GM19023 (cell line): ENCODE results near the gene CTNNA2.

Experiments
- ATAC-seq: cut with Tn5 transposase; IDR thresholded peaks from one replicate; pipeline ENCODE4 v1.9.1; 2021; ENCODE audit warnings: mild to moderate bottlenecking, moderate library complexity; ENCODE audit not compliant: unreplicated experiment

The CTNNA2 gene

DNA sequence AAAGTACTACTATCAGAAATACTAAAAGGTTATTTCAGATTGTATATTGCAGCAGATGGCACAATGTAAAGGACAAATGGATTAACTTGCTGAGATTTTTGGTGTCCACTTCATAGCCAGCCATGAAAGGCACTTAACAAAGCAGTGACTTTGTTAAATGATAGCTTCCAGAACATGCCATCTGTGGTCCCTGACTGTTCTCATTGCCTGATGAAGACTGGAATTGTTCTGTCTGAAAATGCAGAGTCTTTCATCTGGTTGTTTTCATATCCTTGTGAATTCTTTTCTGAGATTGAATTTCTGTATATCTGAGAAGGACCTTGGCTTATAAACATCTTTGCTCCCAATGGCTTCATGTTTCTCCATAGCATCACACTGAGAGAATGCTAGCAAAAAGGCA is 836.1 kb downstream of the CTNNA2 start:
- ATAC-seq: no peak

DNA sequence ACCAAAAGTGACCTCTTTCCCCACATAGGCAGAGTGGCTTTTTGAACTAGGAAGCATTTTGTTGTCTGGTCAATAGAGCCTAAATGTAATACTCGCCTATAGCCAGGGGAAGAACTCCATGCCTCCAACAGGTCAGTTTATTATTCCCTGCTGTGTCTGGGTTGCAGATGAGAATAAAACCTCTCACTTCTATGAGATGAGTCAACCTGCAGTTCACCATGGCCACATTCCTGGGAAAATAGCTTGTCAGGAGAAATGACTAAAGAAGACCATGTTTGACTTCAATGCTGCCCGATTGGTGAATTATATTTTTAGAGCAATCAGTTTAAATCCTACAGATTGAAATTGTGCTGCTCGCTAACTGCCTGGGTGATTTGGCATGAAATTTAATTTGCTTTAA is 838.4 kb downstream of the CTNNA2 start:
- ATAC-seq: no peak

DNA sequence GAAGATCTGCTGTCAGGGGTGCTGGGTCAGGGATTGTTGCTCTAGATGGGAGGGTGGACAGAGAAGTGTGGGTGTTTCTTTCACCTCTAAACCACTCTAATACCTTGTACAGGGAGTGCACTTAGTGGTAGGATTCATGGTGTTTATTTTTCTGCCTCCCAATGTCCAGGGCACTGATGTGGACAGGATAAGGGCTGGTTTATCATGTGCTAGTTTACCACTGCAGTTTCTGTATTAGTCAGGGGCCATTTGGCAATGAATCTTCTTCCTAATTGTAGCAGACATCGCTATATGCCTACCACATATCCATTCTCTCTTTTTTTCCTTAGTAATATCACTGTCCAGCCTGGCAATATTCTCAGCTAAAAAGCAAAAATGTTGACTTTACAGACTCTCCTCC is 842.0 kb downstream of the CTNNA2 start:
- no peak for ATAC-seq

DNA sequence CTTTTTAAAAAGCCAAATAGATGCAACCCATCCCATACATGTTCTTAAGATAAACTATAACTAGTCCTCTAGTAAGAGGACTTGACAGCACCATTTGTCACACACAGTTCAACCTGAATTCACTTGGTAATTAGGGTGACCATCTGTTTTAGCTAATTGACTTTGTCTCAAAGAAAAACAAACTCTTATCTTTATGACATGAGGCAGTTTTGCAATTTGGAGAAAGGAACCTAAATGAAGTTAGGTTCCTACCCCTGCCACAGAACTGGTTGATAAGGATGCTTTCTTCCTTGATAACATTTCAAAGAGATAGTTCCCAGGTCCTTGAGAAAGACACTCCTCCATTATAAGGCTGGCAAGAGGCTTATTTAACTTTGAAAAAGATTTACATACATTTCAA is 849.1 kb downstream of the CTNNA2 start:
- ATAC-seq: no peak

DNA sequence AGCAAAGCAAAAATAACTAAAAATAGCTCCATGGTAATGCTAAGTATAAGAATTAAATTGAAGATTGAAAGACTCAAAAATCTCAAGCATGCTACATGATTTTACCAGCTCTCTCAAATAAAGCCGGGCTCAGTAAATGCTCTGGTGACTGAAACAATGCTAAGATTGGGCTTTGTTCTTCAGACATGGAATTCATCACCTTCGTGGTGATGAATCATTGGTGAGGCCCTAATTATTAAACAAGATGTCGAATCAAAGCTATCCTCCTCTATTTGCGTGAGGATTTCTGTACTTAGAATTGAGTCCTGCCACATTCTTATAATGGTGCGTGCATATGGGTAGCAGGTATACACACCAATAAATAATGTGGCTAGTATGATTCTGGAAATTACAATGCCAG is 850.5 kb downstream of the CTNNA2 start:
- no peak for ATAC-seq

DNA sequence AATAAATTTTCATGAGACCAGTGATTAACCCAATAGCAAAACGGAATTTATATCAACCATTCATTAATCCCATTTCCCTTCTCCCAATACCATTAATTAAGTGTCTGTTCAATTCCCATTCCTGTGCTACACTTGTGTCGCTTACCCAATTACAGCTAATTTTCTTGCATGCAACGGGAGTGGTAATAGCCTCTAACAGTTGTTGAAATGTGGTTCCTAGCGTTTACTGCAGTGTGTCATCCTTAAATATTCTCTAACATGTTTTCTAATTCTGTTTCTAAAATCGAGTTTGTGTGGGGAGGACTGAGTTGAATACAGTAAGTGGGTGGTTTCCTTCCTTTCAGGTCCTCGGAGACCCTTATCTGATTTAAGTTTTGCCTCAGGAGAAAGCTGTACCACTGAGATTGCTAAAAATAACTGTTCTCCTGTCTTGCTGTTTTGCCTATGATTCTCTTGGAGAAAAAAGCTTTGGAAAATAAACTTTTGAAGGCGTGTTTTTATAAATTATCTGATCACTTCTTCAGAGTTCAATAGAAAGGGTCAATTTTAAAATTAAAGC is 851.0 kb downstream of the CTNNA2 start:
- ATAC-seq: no peak

DNA sequence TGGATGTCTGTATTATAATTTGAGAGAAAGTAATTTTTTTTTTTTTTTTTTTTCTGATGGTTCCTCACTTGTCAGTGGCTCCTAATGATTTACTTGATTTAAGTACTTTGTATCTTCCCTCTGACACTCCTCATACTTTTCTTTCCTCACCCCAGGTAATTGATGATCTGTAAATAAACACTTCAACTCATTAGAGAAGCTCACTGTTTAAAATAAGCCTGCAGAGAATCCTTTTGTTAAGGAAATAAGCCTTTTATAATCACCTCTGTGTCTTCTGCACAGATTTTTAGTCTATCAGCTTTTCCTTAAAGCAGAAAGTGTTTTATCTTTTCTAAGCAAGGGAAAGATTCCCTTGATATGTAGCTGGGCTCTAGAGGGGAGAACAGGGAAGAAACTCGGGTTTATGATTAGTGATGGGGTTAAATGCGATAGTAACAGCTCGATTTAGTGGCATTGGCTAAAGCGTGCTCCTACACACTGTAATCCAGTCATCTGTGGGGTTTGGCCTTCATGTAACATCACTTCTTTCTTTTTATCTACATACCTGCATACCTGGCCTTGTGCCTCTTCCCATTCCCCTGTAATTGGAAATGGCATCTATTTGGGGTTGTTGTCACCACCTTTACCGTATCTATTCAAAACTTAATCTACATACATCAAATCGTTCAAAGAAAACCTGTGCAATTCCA is 851.8 kb downstream of the CTNNA2 start:
- no peak for ATAC-seq

DNA sequence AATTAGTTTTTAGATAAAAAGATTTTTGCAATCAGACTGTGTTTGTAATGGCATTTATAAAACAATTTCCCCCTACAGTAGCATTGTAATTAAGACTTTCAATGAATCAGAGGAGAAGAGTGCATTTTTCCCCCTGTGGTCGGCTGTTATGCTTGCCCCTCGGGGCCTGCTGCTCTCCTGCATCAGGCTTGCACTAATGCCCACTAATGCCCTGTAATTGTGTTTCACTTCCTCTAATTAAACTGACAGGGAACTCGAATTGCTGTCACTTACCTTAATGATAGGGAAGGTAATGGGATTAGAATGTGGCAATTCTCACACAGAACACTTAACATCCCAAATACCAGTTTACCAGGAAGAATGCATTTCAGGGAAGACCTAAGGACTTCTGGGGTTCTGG is 852.9 kb downstream of the CTNNA2 start:
- ATAC-seq: no peak

DNA sequence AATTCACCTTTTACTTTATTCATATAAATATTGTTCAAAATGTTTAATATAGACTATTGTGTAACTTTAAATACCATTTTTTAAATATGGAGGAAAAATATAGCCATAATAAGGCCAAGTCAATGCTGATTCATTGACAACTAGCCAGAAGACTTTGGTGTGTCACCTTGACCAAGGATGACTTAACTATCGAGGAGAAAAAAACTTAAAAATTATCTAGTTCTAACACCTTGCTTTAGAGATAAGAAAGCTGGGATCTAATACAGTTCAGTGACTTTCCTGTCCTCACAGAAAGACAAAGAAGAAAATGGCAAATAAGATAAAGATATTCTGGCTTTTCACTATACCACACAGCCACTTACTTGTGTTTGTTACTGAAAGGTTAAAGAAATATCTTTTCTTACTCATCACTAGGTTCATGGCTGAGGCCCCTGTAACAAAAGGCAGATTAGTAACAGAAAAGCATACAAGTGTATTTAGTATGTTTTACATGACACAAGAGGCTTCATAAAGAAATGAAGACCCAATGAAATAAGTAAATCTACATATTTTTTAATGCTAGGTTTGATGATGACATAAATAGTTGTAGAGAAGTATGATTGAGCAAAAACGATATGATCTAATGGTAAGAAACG is 857.6 kb downstream of the CTNNA2 start:
- ATAC-seq: no peak

DNA sequence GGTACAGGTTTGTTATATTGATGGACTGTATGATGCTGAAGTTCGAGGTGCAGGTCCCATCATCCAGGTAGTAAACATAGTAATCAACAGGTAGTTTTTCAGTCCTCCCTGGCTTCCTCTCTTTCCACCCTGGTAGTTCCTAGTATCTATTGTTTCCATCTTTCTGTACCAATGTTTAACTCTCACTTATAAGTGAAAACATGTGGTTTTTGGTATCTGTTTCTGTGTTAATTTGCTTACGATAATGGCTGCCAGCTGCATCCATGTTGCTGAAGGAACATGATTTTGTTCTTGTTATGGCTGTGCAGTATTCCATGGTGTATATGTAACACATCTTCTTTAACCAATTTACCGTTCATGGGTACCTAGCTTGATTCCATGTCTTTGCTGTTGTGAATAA is 861.3 kb downstream of the CTNNA2 start:
- no peak for ATAC-seq

DNA sequence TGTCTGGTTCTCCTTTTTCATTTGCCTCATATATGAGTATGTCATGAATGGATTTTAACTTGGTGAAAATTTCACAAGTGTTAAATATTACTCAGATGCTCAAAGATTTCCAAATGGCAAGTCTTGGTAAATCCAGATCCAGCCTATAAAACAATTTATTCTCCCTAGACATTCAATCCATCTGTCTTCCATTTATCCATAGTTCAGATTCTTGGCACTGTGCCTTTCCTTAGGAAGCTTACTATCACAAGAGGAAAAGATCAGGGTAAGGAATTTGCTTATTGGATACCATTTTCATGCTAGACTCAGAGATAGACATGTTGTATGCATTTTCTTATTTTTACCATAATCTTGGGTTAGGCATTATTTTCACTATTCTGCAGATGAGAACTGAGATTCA is 864.2 kb downstream of the CTNNA2 start:
- no peak for ATAC-seq

DNA sequence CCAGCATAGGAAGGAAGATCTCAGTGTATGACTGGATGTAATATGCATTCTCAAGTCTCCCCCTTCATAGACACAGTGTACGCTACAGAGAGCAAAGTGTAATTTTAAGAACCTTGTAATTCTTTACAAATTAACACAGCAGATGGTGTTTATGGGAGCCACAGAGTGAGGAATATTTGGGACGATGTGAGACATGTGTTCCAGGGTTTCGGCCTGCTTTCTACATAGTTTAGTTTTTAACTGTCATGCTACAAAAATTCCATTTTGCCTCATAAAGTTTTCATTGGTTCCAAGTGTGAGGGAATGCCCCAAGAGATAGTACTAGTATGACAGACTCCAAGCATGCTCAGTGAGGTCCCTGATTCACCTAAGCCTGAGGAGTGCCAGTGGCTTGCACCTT is 867.9 kb downstream of the CTNNA2 start:
- ATAC-seq: no peak

DNA sequence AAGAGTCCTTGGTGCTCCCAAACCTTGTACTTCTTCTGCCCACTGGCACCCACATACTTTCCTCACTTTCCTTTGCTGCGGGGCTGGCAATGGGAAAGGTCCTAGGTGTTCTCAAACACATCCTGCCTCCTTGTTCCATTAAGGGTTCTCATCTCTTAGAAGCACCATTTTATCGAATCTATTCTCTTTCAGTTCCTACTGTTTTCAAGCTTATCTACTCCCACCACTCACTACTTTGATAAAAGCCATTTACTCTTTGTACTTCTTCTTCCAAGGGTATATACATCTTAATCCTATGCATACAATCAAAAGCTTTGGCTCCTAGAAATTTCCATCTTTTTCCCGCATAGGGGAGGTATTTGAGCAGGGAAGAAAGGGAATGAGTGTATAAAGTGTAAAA is 868.8 kb downstream of the CTNNA2 start:
- no peak for ATAC-seq

DNA sequence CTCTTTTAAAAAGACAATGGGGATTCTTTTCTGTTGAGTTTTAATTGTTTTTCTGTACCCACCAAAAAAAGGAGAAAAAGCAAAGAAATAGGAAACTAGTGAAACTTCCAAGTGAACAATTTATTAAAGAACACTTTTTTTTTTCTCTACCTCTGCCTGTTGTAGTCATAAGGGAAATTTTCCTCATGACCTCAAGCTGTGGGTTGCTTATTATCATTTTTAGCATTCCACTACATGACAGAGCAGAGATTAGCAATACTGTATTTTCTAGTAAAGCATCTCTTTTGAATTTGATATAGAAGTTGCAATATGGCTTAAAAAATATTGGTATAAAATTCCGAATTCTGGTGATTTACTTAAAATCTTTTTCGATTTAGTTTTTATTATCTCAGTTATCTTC is 879.6 kb downstream of the CTNNA2 start:
- no peak for ATAC-seq

DNA sequence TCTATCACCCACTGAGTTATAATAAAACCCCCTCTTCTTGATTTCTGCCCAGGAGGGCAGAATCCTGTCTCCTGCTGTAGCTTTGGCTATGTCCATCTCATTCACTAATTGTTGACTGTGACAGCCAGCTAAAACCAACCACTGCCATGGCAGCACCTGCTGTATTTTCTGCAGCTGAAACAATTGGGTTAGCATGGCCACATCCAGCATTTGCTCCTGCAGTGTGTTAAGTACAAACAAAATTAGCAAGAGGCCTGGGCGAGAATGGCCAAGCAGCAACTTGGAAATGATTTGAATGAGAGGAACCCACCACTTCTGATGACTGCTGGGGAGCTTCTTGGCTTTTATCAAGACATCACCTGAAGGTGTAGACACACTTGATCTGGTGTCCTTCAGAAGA is 881.1 kb downstream of the CTNNA2 start:
- no peak for ATAC-seq

DNA sequence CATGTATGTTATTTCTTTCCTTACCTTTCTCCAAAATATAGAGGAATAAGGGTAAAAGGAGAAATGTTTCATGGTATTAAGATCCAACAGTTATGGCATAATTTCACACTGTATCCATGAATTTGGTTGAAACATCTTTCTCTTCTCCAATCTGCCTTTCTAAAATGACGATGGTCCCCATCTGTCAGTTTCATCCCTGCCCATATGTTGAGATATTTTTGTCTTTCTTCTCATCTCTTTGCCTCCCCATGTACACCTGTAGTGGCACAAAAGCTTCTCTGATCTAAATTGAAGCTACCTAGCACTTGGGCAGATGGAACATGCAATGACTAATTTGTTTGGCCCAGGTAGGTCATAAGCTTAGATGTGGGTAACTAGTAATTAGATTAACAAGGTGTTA is 882.4 kb downstream of the CTNNA2 start:
- ATAC-seq: no peak

DNA sequence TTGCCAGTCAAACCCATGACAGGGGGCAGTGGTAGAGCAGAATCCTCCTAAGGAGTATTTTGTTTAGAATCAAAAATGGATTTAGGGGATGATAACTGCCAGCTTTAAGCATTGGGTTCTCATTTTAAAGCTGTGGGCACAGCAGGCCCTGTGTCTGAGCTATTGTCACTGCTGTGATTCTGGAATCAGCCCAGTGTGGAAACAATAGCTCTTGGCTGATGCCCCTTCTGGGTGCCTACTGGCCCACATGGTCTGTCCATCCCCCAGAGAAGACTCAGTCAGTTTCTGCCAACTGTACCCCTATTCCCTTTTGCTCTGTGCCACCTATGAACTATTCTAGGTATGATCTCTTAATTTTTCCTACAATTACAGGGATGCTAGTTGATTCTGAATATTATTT is 883.4 kb downstream of the CTNNA2 start:
- ATAC-seq: no peak

DNA sequence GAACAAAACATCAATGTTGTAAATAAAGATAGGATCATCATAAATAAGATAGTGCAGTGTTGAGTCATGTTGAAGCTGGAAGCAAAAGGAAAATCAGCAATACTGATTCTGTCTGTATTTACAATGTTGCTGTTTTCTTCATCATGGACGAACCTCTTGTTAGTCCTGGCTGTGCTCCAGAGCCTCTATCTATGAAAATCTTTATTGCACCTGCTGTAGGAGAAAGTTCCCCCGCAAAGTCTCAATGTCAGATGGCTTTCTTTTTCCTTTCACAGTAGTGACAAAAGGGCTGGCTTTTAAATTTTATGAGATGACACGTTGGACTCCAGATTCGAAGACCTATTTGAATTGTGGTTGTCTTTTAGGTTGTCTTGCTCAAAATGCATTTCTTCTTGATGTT is 890.2 kb downstream of the CTNNA2 start:
- ATAC-seq: no peak

DNA sequence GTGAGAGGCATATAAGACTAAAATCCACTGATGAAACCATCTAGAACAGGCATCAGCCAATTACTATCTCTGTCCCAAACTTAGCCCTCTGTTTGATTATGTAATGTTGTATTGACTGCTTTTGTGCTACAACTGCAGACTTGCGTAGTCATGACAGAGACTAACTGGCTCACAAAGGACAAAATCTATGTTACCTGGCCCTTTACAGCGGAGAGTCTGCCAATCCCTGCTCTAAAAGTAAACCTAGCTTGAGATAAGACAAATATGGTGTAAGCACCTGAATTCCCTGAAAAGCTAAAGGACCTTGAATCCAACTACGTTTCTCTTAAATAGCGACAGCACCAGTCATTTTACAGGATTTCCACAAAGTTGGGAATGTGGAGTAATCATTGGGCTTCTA is 894.5 kb downstream of the CTNNA2 start:
- no peak for ATAC-seq

DNA sequence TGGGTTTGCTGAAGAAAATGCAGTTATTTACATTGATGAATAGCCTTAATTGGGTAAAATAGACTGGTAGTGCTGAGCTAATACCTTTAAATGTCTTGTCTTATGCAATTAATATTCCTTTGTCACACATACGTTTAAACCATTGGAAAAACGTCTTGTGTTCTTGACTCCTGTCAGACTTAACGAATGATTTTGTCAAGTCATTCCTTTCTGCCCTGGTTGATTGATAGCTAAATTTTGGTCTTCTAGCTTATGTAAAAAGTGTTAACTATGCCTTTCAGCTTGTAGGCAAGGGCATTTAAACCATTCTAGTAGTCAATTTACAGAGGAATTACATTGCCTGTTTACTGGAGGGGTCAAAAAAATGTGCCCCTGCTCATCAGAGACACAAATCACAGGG is 897.5 kb downstream of the CTNNA2 start:
- ATAC-seq: no peak

DNA sequence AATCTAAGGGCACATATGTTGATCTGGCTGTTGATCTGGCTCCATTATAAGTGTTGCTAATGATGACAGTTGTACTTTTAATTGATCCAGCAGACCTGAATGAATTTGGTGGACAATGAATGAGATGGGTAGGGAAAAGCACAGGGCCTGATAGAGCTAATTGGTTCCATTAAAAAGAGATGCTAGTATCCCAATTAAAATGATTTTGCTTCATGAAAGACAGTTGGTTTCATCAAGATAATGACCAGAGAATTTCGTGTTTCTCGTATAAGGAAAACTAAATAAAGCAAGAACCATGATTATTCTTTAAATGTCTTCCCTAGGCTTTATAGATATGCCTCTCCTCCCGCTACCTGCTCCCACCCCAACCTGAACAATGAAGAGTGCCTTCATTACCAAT is 900.3 kb downstream of the CTNNA2 start:
- no peak for ATAC-seq

DNA sequence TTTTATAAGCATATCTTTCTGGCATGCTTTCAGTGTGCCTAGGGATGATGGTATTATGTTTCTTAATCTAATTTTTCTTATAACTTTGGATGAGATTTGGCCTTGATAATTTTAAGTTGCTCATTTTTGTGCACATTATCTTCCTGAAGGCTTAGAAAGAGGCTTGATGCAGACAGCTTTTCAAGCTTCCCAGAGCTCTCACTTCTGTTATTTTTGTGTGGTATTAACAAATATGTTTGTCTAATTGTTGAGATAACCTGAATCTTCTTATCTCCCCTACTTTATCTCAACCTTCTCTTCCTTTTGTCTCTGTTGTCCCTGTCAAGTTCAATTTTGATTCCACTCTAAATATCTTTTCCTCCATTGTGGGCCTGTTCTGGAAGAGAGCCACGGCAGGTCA is 904.9 kb downstream of the CTNNA2 start:
- ATAC-seq: no peak
